K562 (cell line): ENCODE results near the gene IBA57. TPM values are rescaled to one million over a fixed set of nuclear protein-coding genes. Genes with fewer than 3 reads are reported as not detected.

Source experiments
- ARID2 ChIP-seq: fragments of 450-650 bp; IDR thresholded peaks from 2 replicates; pipeline ENCODE4 v1.6.1; 2017; ENCODE audit warnings: antibody characterized with exemption, mild to moderate bottlenecking
- ESRRA ChIP-seq: fragments of 450-650 bp; IDR thresholded peaks from 2 replicates; pipeline ENCODE4 v1.6.1; 2014; ENCODE audit warnings: low read depth, mild to moderate bottlenecking, moderate library complexity, borderline replicate concordance
- FOSL1 ChIP-seq: fragments of 200-800 bp; sonication (Bioruptor generic); conservative IDR thresholded peaks from 2 replicates; pipeline ENCODE4 v1.6.1; 2016; ENCODE audit warnings: missing genetic modification characterization, missing compliant biosample characterization
- HLTF ChIP-seq: fragments of 450-650 bp; IDR thresholded peaks from 2 replicates; pipeline ENCODE4 v1.6.1; 2016
- HMG20B ChIP-seq: fragments of 250-450 bp; sonication (Bioruptor Pico); IDR thresholded peaks from 2 replicates; pipeline ENCODE4 v1.5.0; 2021; ENCODE audit warnings: mild to moderate bottlenecking
- JUN ChIP-seq, 2 experiments: sonication (generic) in 1 of 2; formaldehyde crosslinking in 1 of 2; IDR thresholded peaks; 2 replicates each; pipeline versions ENCODE4 v1.6.1 to v1.8.0; 2012 to 2022; ENCODE audit warnings: borderline replicate concordance in 2 of 2, mild to moderate bottlenecking in 2 of 2, improper control_type of control experiment in 1 of 2, low read depth in 1 of 2, low read length in 1 of 2, missing genetic modification reagents in 1 of 2
- KDM1A ChIP-seq, 2 experiments: fragments of 450-650 bp; IDR thresholded peaks; 2 replicates each; pipeline ENCODE4 v1.6.1; 2016; ENCODE audit warnings: mild to moderate bottlenecking in 2 of 2
- KDM5B ChIP-seq: fragments of 200-600 bp; sonication (generic); IDR thresholded peaks from 2 replicates; pipeline ENCODE4 v1.6.1; 2012; ENCODE audit warnings: low read depth, mild to moderate bottlenecking, moderate library complexity, low read length, control low read depth, inconsistent platforms; ENCODE audit not compliant: insufficient replicate concordance
- NR2C1 ChIP-seq, 2 experiments: fragments of 450-650 bp; IDR thresholded peaks; 2 replicates each; pipeline ENCODE4 v1.6.1; 2017; ENCODE audit warnings: mild to moderate bottlenecking in 2 of 2, antibody characterized with exemption in 1 of 2, inconsistent platforms in 1 of 2, missing compliant biosample characterization in 1 of 2, missing genetic modification characterization in 1 of 2
- RBBP5 ChIP-seq: fragments of 200-600 bp; sonication (generic); IDR thresholded peaks from 2 replicates; pipeline ENCODE4 v1.6.1; 2012; ENCODE audit warnings: borderline replicate concordance, mild to moderate bottlenecking, low read length, control low read depth, inconsistent platforms; ENCODE audit not compliant: insufficient read depth, poor library complexity, severe bottlenecking
- RBM17 ChIP-seq: fragments of 200-400 bp; formaldehyde crosslinking; IDR thresholded peaks from 2 replicates; pipeline ENCODE4 v1.6.1; 2017; ENCODE audit warnings: low read depth, mild to moderate bottlenecking, low read length, borderline replicate concordance
- SMARCA5 ChIP-seq: fragments of 450-650 bp; IDR thresholded peaks from 2 replicates; pipeline ENCODE4 v1.6.1; 2016
- ZNF263 ChIP-seq: sonication (generic); formaldehyde crosslinking; IDR thresholded peaks from 2 replicates; pipeline ENCODE4 v1.8.0; 2022; ENCODE audit warnings: mild to moderate bottlenecking, missing genetic modification reagents, borderline replicate concordance
- ZNF695 ChIP-seq: fragments of 450-650 bp; formaldehyde crosslinking; IDR thresholded peaks from 2 replicates; pipeline ENCODE4 v1.4.0; 2020; ENCODE audit warnings: mild to moderate bottlenecking, moderate library complexity
- polyA plus RNA-seq, 8 experiments: library from polyadenylated mRNA; depleted of rRNA in 4 of 8; stranded (reverse) in 5 of 8; unstranded in 3 of 8; fragments of >200 nt; fragmentation: Nextera tagmentation in 2 of 8; fragmentation: Illumina TruSeq in 1 of 8; extraction: Ambion mirVana in 2 of 8; extraction: Trizol in 1 of 8; gene quantifications; 2 replicates each; pipeline versions ENCODE4 v1.2.1 to v1.2.3, GENCODE V29; 2011 to 2014; ENCODE audit warnings: inconsistent platforms in 1 of 8, missing spikeins in 1 of 8
- total RNA-seq, 7 experiments: library from RNA; depleted of rRNA in 6 of 7; stranded (reverse); fragments of >200 nt in 6 of 7; fragmentation: Illumina TruSeq in 2 of 7; extraction: Trizol in 2 of 7; gene quantifications; 2 replicates each; pipeline versions ENCODE4 v1.2.1 to v1.2.3, GENCODE V29; 2011 to 2021; ENCODE audit warnings: low replicate concordance in 1 of 7
- TF ChIP-seq, protein P1 (sequence below): sonication (generic); formaldehyde crosslinking; IDR thresholded peaks from 2 replicates; pipeline ENCODE4 v1.8.1; 2022; ENCODE audit warnings: missing genetic modification reagents
- TF ChIP-seq, protein P2 (sequence below): sonication (generic); formaldehyde crosslinking; IDR thresholded peaks from 2 replicates; pipeline ENCODE4 v1.8.0; 2022; ENCODE audit warnings: missing genetic modification reagents, mild to moderate bottlenecking, moderate library complexity, borderline replicate concordance
- TF ChIP-seq, protein P3 (sequence below): fragments of 250-450 bp; sonication (Bioruptor Pico); IDR thresholded peaks from 2 replicates; pipeline ENCODE4 v1.5.0; 2020; ENCODE audit warnings: mild to moderate bottlenecking, borderline replicate concordance
- TF ChIP-seq, protein P4 (sequence below): fragments of 450-650 bp; IDR thresholded peaks from 2 replicates; pipeline ENCODE4 v1.6.1; 2016; ENCODE audit warnings: borderline replicate concordance
- TF ChIP-seq, protein P5 (sequence below): IDR thresholded peaks from 2 replicates; pipeline ENCODE4 v1.6.1; 2016; ENCODE audit warnings: missing genetic modification characterization, missing compliant biosample characterization

IBA57 gene
- total and polyA plus RNA-seq, 9 of the 15 experiments (the other 6 are each of a cell fraction or from before 2014, with no cell fraction given), result 0.77 to 15.5 (median 2.7) TPM

DNA sequence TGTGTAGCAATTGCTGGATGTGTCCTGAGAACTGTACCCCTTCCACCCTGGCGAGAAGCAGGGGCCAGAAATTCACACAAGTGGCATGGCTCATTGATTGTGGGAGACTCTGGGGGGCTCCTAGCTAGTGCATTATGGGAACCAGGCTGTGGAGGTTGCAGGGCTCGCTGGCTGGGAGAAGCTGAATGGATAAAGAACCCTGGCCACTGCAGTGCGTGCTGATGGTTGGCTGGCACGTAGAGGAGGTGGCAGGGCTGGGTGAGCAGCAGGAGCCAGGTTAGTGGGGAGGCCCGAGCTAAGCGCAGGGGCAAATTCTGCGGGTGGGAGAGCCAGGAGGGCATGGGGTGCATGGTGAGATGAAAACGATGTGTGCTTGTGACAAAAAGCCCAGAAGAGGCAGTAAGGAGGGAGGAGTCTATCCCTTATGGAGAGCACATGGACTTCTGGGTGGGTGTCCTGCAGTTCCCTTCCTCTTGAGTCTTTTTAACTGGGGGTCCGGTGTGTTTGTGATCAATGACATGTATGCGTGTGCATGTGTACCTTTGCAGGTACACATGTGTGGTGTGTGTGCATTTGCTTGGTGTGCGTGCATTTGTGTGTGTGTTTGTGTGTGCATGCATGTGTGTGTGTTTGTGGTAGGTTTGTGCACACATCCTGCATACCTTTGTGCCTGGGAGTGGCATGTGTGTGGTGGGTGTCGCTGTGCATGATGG is 22.0 kb upstream of the IBA57 start (continued):
- TF ChIP-seq, protein P1, sequence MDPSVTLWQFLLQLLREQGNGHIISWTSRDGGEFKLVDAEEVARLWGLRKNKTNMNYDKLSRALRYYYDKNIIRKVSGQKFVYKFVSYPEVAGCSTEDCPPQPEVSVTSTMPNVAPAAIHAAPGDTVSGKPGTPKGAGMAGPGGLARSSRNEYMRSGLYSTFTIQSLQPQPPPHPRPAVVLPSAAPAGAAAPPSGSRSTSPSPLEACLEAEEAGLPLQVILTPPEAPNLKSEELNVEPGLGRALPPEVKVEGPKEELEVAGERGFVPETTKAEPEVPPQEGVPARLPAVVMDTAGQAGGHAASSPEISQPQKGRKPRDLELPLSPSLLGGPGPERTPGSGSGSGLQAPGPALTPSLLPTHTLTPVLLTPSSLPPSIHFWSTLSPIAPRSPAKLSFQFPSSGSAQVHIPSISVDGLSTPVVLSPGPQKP (CRISPR knock-in tag), result no peak
- peak; percentile 36 for TF ChIP-seq KDM5B
- TF ChIP-seq ESRRA, result no peak
- TF ChIP-seq, protein P2, sequence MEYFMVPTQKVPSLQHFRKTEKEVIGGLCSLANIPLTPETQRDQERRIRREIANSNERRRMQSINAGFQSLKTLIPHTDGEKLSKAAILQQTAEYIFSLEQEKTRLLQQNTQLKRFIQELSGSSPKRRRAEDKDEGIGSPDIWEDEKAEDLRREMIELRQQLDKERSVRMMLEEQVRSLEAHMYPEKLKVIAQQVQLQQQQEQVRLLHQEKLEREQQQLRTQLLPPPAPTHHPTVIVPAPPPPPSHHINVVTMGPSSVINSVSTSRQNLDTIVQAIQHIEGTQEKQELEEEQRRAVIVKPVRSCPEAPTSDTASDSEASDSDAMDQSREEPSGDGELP (CRISPR knock-in tag), result no peak
- no peak for TF ChIP-seq RBM17
- TF ChIP-seq FOSL1, result no peak
- TF ChIP-seq HMG20B (CRISPR knock-in tag), result no peak
- TF ChIP-seq ZNF695, result no peak
- 0 out of 2 replicates have a peak, but pooled peaks have one; percentile 45 for TF ChIP-seq HLTF
- TF ChIP-seq, protein P3, sequence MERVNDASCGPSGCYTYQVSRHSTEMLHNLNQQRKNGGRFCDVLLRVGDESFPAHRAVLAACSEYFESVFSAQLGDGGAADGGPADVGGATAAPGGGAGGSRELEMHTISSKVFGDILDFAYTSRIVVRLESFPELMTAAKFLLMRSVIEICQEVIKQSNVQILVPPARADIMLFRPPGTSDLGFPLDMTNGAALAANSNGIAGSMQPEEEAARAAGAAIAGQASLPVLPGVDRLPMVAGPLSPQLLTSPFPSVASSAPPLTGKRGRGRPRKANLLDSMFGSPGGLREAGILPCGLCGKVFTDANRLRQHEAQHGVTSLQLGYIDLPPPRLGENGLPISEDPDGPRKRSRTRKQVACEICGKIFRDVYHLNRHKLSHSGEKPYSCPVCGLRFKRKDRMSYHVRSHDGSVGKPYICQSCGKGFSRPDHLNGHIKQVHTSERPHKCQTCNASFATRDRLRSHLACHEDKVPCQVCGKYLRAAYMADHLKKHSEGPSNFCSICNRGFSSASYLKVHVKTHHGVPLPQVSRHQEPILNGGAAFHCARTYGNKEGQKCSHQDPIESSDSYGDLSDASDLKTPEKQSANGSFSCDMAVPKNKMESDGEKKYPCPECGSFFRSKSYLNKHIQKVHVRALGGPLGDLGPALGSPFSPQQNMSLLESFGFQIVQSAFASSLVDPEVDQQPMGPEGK, result no peak
- no peak for TF ChIP-seq SMARCA5
- no peak for TF ChIP-seq RBBP5
- TF ChIP-seq, protein P4, sequence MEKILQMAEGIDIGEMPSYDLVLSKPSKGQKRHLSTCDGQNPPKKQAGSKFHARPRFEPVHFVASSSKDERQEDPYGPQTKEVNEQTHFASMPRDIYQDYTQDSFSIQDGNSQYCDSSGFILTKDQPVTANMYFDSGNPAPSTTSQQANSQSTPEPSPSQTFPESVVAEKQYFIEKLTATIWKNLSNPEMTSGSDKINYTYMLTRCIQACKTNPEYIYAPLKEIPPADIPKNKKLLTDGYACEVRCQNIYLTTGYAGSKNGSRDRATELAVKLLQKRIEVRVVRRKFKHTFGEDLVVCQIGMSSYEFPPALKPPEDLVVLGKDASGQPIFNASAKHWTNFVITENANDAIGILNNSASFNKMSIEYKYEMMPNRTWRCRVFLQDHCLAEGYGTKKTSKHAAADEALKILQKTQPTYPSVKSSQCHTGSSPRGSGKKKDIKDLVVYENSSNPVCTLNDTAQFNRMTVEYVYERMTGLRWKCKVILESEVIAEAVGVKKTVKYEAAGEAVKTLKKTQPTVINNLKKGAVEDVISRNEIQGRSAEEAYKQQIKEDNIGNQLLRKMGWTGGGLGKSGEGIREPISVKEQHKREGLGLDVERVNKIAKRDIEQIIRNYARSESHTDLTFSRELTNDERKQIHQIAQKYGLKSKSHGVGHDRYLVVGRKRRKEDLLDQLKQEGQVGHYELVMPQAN, result 0 out of 2 replicates have a peak, but pooled peaks have one; percentile 21
- peak in 1 of 2 experiments; percentile 73; a peak in 1 of 4 replicates for TF ChIP-seq KDM1A (IDR thresholded peaks at IDR 0.05)
- TF ChIP-seq NR2C1 (IDR thresholded peaks at IDR 0.05), result no peak
- TF ChIP-seq NR2C1 (tag; IDR thresholded peaks at IDR 0.05), result no peak
- TF ChIP-seq ZNF263 (CRISPR knock-in tag), result no peak
- TF ChIP-seq ARID2, result no peak
- TF ChIP-seq JUN (IDR thresholded peaks at IDR 0.05; ENCODE audit: borderline replicate concordance, low read depth, low read length), result no peak
- no peak for TF ChIP-seq JUN (CRISPR knock-in tag; IDR thresholded peaks at IDR 0.05; ENCODE audit: borderline replicate concordance)
- TF ChIP-seq, protein P5, sequence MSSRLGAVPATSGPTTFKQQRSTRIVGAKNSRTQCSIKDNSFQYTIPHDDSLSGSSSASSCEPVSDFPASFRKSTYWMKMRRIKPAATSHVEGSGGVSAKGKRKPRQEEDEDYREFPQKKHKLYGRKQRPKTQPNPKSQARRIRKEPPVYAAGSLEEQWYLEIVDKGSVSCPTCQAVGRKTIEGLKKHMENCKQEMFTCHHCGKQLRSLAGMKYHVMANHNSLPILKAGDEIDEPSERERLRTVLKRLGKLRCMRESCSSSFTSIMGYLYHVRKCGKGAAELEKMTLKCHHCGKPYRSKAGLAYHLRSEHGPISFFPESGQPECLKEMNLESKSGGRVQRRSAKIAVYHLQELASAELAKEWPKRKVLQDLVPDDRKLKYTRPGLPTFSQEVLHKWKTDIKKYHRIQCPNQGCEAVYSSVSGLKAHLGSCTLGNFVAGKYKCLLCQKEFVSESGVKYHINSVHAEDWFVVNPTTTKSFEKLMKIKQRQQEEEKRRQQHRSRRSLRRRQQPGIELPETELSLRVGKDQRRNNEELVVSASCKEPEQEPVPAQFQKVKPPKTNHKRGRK (tag), result no peak
